Measurements from ENCODE around the gene MTOR. TPM values are rescaled to one million over a fixed set of nuclear protein-coding genes. Genes with fewer than 3 reads are reported as not detected.

MTOR gene
- total RNA-seq, 1 donor from 2014 or later: 33.2 TPM

- no peak for ATAC-seq
- DNase-seq (ENCODE audit: low spot score): no peak
These were observed 35.0 kb downstream of the MTOR start for GRCh38 chr1:11227106-11228077.

- ATAC-seq (peak; percentile 68), DNase-seq (ENCODE audit: low spot score) (no peak)
These were observed 46.3 kb downstream of the MTOR start for GRCh38 chr1:11216074-11216473.

GRCh38 chr1:11215381-11216005 lies 46.9 kb downstream of the MTOR start:
- ATAC-seq: no peak
- DNase-seq (ENCODE audit: low spot score): no peak

GRCh38 chr1:11214698-11215380 lies 47.5 kb downstream of the MTOR start:
- ATAC-seq (no peak), DNase-seq (ENCODE audit: low spot score) (no peak)

GRCh38 chr1:11211925-11212587 lies 50.3 kb downstream of the MTOR start:
- peak; percentile 81 for ATAC-seq
- peak; percentile 58 for DNase-seq (ENCODE audit: low spot score)

- no peak for ATAC-seq
- DNase-seq (ENCODE audit: low spot score): no peak
These were observed 50.9 kb downstream of the MTOR start for GRCh38 chr1:11211461-11211860.

- DNase-seq (ENCODE audit: low spot score) (no peak), ATAC-seq (no peak)
These were observed 54.3 kb downstream of the MTOR start for GRCh38 chr1:11207898-11208611.

GRCh38 chr1:11204396-11205190 lies 57.8 kb downstream of the MTOR start:
- ATAC-seq: peak; percentile 94
- peak; percentile 72 for DNase-seq (ENCODE audit: low spot score)

- DNase-seq (ENCODE audit: low spot score) (no peak), ATAC-seq (no peak)
These were observed 63.3 kb downstream of the MTOR start for GRCh38 chr1:11198851-11199594.

- ATAC-seq: no peak
- no peak for DNase-seq (ENCODE audit: low spot score)
These were observed 64.1 kb downstream of the MTOR start for GRCh38 chr1:11198257-11198656.

GRCh38 chr1:11197359-11197758 lies 65.0 kb downstream of the MTOR start:
- ATAC-seq: no peak
- no peak for DNase-seq (ENCODE audit: low spot score)

GRCh38 chr1:11196945-11197344 lies 65.4 kb downstream of the MTOR start:
- DNase-seq (ENCODE audit: low spot score) (no peak), ATAC-seq (no peak)

GRCh38 chr1:11194407-11195176 lies 67.8 kb downstream of the MTOR start:
- DNase-seq (ENCODE audit: low spot score) (no peak), ATAC-seq (no peak)

GRCh38 chr1:11193376-11193775 lies 69.0 kb downstream of the MTOR start:
- no peak for ATAC-seq
- no peak for DNase-seq (ENCODE audit: low spot score)

- DNase-seq (ENCODE audit: low spot score) (peak; percentile 59), ATAC-seq (peak; percentile 88)
These were observed 73.4 kb downstream of the MTOR start, which contains the start of gene ANGPTL7 for GRCh38 chr1:11188858-11189451. Gene ANGPTL7, plus strand, starts transcription at chr1:11189355. Its CDS starts 225 bp downstream, at chr1:11189580.

GRCh38 chr1:11188381-11188780 lies 74.0 kb downstream of the MTOR start:
- no peak for DNase-seq (ENCODE audit: low spot score)
- ATAC-seq: peak; percentile 18

GRCh38 chr1:11187931-11188330 lies 74.4 kb downstream of the MTOR start:
- no peak for ATAC-seq
- DNase-seq (ENCODE audit: low spot score): no peak

- ATAC-seq: no peak
- DNase-seq (ENCODE audit: low spot score): no peak
These were observed 74.9 kb downstream of the MTOR start for GRCh38 chr1:11187494-11187893.
